B cell (primary cell): ENCODE results near the gene ZBED1. TPM values are rescaled to one million over a fixed set of nuclear protein-coding genes. Genes with fewer than 3 reads are reported as not detected.
"Not testable (repeated sequence)": the region's sequence is repeated elsewhere in the genome, so short reads cannot be mapped to it uniquely, and the experiment has no call there.

Experiments used
- ATAC-seq: fragments of 200-7000 bp; cut with Tn5 transposase; one replicate; pipeline ENCODE4 v1.10.0; 2021; ENCODE audit warnings: low read depth, mild to moderate bottlenecking, moderate number of reproducible peaks, moderate library complexity
- CTCF ChIA-PET: fragments of 350-600 bp; sonication (Branson Sonifier 250); formaldehyde crosslinking; loops from one replicate; lab custom pipeline; 2021; ENCODE audit warnings: antibody characterized with exemption, inconsistent platforms; lab: Charles Lee
- POLR2A ChIA-PET: fragments of 350-600 bp; sonication (Branson Sonifier 250); formaldehyde crosslinking; loops from one replicate; lab custom pipeline; 2021; ENCODE audit warnings: antibody characterized with exemption; lab: Charles Lee
- DNase-seq: peaks from one replicate; pipeline ENCODE4 v3.0.0; 2013
- H2AFZ ChIP-seq: 2 replicates; pipeline ENCODE4 v1.6.1; 2012; ENCODE audit warnings: mild to moderate bottlenecking, low read depth, low read length; ENCODE audit not compliant: insufficient read depth, poor library complexity, severe bottlenecking
- H3K27ac ChIP-seq, 2 donors: 1 replicate in 1 of 2; 2 replicates in 1 of 2; pipeline ENCODE4 v1.5.1; 2012 to 2013; ENCODE audit warnings: low read length in 2 of 2, mild to moderate bottlenecking in 2 of 2, moderate library complexity in 1 of 2
- H3K27me3 ChIP-seq, 4 experiments: fragments of 200-600 bp in 1 of 4; sonication (generic) in 1 of 4; replicated peaks in 1 of 4; 1 replicate in 2 of 4; 2 replicates in 2 of 4; pipeline versions ENCODE4 v1.6.1 to v1.7.0; 2013 to 2016; ENCODE audit warnings: low read length in 3 of 4, mild to moderate bottlenecking in 2 of 4, mixed read lengths in 1 of 4, moderate library complexity in 1 of 4; ENCODE audit not compliant: insufficient read depth in 4 of 4, control insufficient read depth in 3 of 4; ENCODE audit errors: control extremely low read depth in 1 of 4
- H3K36me3 ChIP-seq, 2 experiments: replicated peaks in 1 of 2; 1 replicate in 1 of 2; 2 replicates in 1 of 2; pipeline versions ENCODE4 v1.6.1 to v1.7.1; 2013; ENCODE audit warnings: low read length in 1 of 2; ENCODE audit not compliant: insufficient read depth in 2 of 2, control insufficient read depth in 1 of 2; ENCODE audit errors: control extremely low read depth in 1 of 2, extremely low read depth in 1 of 2
- H3K4me1 ChIP-seq, 2 donors: fragments of 200-600 bp in 1 of 2; sonication (generic) in 1 of 2; 1 replicate in 1 of 2; 2 replicates in 1 of 2; pipeline versions ENCODE4 v1.5.1 to v1.6.1; 2013 to 2017; ENCODE audit warnings: low read length in 2 of 2; ENCODE audit not compliant: control insufficient read depth in 2 of 2, insufficient read depth in 2 of 2
- H3K4me2 ChIP-seq: replicated peaks from 2 replicates; pipeline ENCODE3; 2012; ENCODE audit warnings: mild to moderate bottlenecking, low read depth, low read length; ENCODE audit not compliant: poor library complexity, severe bottlenecking
- H3K4me3 ChIP-seq, 5 experiments: fragments of 200-600 bp in 1 of 5; sonication (generic) in 1 of 5; 1 replicate in 3 of 5; 2 replicates in 2 of 5; pipeline versions ENCODE4 v1.5.1 to v1.7.0; 2011 to 2016; ENCODE audit warnings: low read length in 4 of 5, mild to moderate bottlenecking in 4 of 5, low read depth in 2 of 5, control low read depth in 1 of 5, moderate library complexity in 1 of 5; ENCODE audit not compliant: insufficient read depth in 1 of 5; ENCODE audit errors: control extremely low read depth in 1 of 5, extremely low read depth in 1 of 5
- H3K79me2 ChIP-seq: fragments of 200-600 bp; sonication (generic); one replicate; pipeline ENCODE4 v1.6.0; 2016; ENCODE audit warnings: low read length; ENCODE audit not compliant: control insufficient read depth, insufficient read depth
- H3K9ac ChIP-seq: fragments of 200-600 bp; sonication (generic); 2 replicates; pipeline ENCODE4 v1.6.1; 2017; ENCODE audit warnings: mild to moderate bottlenecking, low read length, moderate library complexity
- H3K9me3 ChIP-seq, 3 donors: one replicate each; pipeline versions ENCODE4 v1.6.1 to v1.7.1; 2013; ENCODE audit warnings: low read length in 2 of 3; ENCODE audit not compliant: control insufficient read depth in 2 of 3, insufficient read depth in 1 of 3; ENCODE audit errors: control extremely low read depth in 1 of 3
- H4K20me1 ChIP-seq: 2 replicates; pipeline ENCODE4 v1.6.0; 2012; ENCODE audit warnings: mild to moderate bottlenecking, low read length; ENCODE audit not compliant: insufficient read depth, control insufficient read depth, poor library complexity, severe bottlenecking
- H3K27ac Mint-ChIP-seq: one replicate; pipeline ENCODE4 v1.8.0; 2021; ENCODE audit warnings: mixed read lengths
- H3K27me3 Mint-ChIP-seq: one replicate; pipeline ENCODE4 v1.8.0; 2021; ENCODE audit warnings: mixed read lengths
- H3K4me1 Mint-ChIP-seq: one replicate; pipeline ENCODE4 v1.8.0; 2021; ENCODE audit warnings: mixed read lengths
- H3K4me3 Mint-ChIP-seq: one replicate; pipeline ENCODE4 v1.8.0; 2021; ENCODE audit warnings: mixed read lengths
- H3K9me3 Mint-ChIP-seq: one replicate; pipeline ENCODE4 v1.8.0; 2022; ENCODE audit warnings: mixed read lengths; ENCODE audit not compliant: insufficient read depth
- CTCF ChIP-seq: fragments of 200-600 bp; IDR thresholded peaks from one replicate; pipeline ENCODE4 v1.8.0; 2022; ENCODE audit warnings: antibody characterized with exemption, mild to moderate bottlenecking
- EZH2 ChIP-seq: IDR thresholded peaks from 2 replicates; pipeline ENCODE4 v1.6.1; 2012; ENCODE audit warnings: borderline replicate concordance, low read depth, mild to moderate bottlenecking, moderate library complexity, low read length; ENCODE audit not compliant: insufficient read depth, poor library complexity, severe bottlenecking
- WGBS: methylation state at CpG from one replicate; pipeline ENCODE4 v1.1.5; 2013; ENCODE audit warnings: missing lambda C conversion rate; ENCODE audit not compliant: insufficient coverage; 5-methylcytosine and 5-hydroxymethylcytosine counted together
- intact Hi-C: fragments of 100-400 bp; cut with micrococcal nuclease; formaldehyde crosslinking; loops from one replicate; pipeline ENCODE4 v1.10.0; 2022
- polyA plus RNA-seq: library from polyadenylated mRNA; depleted of rRNA; stranded (reverse); fragments of >200 nt; gene quantifications from 2 replicates; pipeline ENCODE4 v1.2.3, GENCODE V29; 2012
- total RNA-seq, 2 donors: library from RNA; stranded (reverse); fragments of 120-200 nt in 1 of 2; gene quantifications; 1 replicate in 1 of 2; 2 replicates in 1 of 2; pipeline versions ENCODE4 v1.2.3 to v1.2.4, GENCODE V29; 2013 to 2022

Gene ZBED1
- total and polyA plus RNA-seq, 2 donors (not counting 1 experiment from before 2014, with no cell fraction given) = 20.3 to 44.7 TPM

- DNase-seq, H3K9ac ChIP-seq, H3K9me3 Mint-ChIP-seq, intact Hi-C loops, H3K27me3 Mint-ChIP-seq, H3K4me3 ChIP-seq, H3K27me3 ChIP-seq, H3K27ac ChIP-seq, H3K4me2 ChIP-seq, CTCF ChIA-PET, H3K4me3 Mint-ChIP-seq, H3K36me3 ChIP-seq, H3K4me1 ChIP-seq, ATAC-seq, H3K27ac Mint-ChIP-seq, POLR2A ChIA-PET, H3K4me1 Mint-ChIP-seq, H2AFZ ChIP-seq: not testable (repeated sequence)
- peaks cover 23% of the 10 kb centered on the region for H4K20me1 ChIP-seq
- 100% methylated on average over 1 of the region's 9 CpGs for WGBS
- H3K79me2 ChIP-seq = peaks cover 48% of the 10 kb centered on the region
- peaks cover 0 to 13% (median 3%) of the 10 kb centered on the region in 3 donors for H3K9me3 ChIP-seq
Observed at GRCh38 chrX:2454620-2455019, 46.2 kb downstream of the ZBED1 start.

- H3K79me2 ChIP-seq = peaks cover 40% of the 10 kb centered on the region
- H3K9ac ChIP-seq = no peak overlapping the region
- ChIA-PET POLR2A (no interaction called here), CTCF (no interaction called here)
- peaks cover 0 to 12% (median 3%) of the 10 kb centered on the region in 3 donors for H3K9me3 ChIP-seq
- Mint-ChIP-seq H3K27me3 (no peaks in the 10 kb centered on the region), H3K27ac (no peak overlapping the region), H3K9me3 (no peaks in the 10 kb centered on the region), H3K4me3 (no peak overlapping the region), H3K4me1 (peaks cover 11% of the 10 kb centered on the region)
- H4K20me1 ChIP-seq = peaks cover 18% of the 10 kb centered on the region
- ATAC-seq (no peak), DNase-seq (no peak)
- H3K4me1 ChIP-seq = peaks cover 0 to 13% of the 10 kb centered on the region in 2 donors
- WGBS = 100% methylated on average over 3 of the region's 4 CpGs
- H3K4me3 ChIP-seq = no peak overlapping the region
- H3K4me2 ChIP-seq = no peak overlapping the region
- no peak overlapping the region for H2AFZ ChIP-seq
- no peaks in the 10 kb centered on the region for H3K27me3 ChIP-seq
- H3K36me3 ChIP-seq = peaks cover 0 to 7% of the 10 kb centered on the region in 2 experiments
- H3K27ac ChIP-seq = no peak overlapping the region
- no peak for TF ChIP-seq EZH2
- no peak for TF ChIP-seq CTCF
- intact Hi-C loops = no loop called here
Observed at GRCh38 chrX:2452799-2453198, 48.0 kb downstream of the ZBED1 start.
